Transverse colon (tissue), 4 donors: ENCODE data around the gene MRPS11. TPM values are rescaled to one million over a fixed set of nuclear protein-coding genes. Genes with fewer than 3 reads are reported as not detected.
"Not testable (repeated sequence)": the region's sequence is repeated elsewhere in the genome, so short reads cannot be mapped to it uniquely, and the experiment has no call there.

Experiments used
- DNase-seq: peaks from one replicate; pipeline ENCODE4 v3.0.0-alpha.2; 2019
- H3K27ac ChIP-seq, 4 donors: fragments of 200-600 bp; sonication (generic); 2 replicates each; pipeline ENCODE4 v1.5.1; 2016 to 2018; ENCODE audit warnings: inconsistent platforms in 4 of 4
- H3K27me3 ChIP-seq: fragments of 200-600 bp; sonication (generic); 2 replicates; pipeline ENCODE4 v1.5.1; 2017; ENCODE audit warnings: inconsistent platforms
- H3K36me3 ChIP-seq, 4 donors: fragments of 200-600 bp; sonication (generic); 2 replicates each; pipeline ENCODE4 v1.5.1; 2017 to 2019; ENCODE audit warnings: inconsistent platforms in 4 of 4
- H3K4me1 ChIP-seq, 4 donors: fragments of 200-600 bp; sonication (generic); 2 replicates each; pipeline ENCODE4 v1.5.1; 2017 to 2020; ENCODE audit warnings: inconsistent platforms in 4 of 4
- H3K4me3 ChIP-seq, 4 donors: fragments of 200-600 bp; sonication (generic); 1 replicate in 1 of 4; 2 replicates in 3 of 4; pipeline versions ENCODE4 v1.5.1 to v1.6.1; 2017 to 2019; ENCODE audit warnings: inconsistent platforms in 4 of 4
- H3K9me3 ChIP-seq, 2 donors: fragments of 200-600 bp; sonication (generic); 2 replicates each; pipeline ENCODE4 v1.5.1; 2017 to 2019; ENCODE audit warnings: inconsistent platforms in 2 of 2
- CTCF ChIP-seq, 5 experiments: fragments of 200-600 bp in 3 of 5; fragments of 450-650 bp in 2 of 5; sonication (generic) in 3 of 5; IDR thresholded peaks; 1 replicate in 2 of 5; 2 replicates in 3 of 5; pipeline ENCODE4 v1.5.1; 2016 to 2017; ENCODE audit warnings: antibody characterized with exemption in 5 of 5, inconsistent platforms in 3 of 5, mild to moderate bottlenecking in 2 of 5, moderate library complexity in 1 of 5
- EP300 ChIP-seq: sonication (generic); formaldehyde crosslinking; IDR thresholded peaks from one replicate; pipeline ENCODE4 v1.6.1; 2017; ENCODE audit warnings: antibody characterized with exemption, low read depth
- POLR2A ChIP-seq: fragments of 450-650 bp; IDR thresholded peaks from one replicate; pipeline ENCODE4 v1.6.1; 2016; ENCODE audit warnings: antibody characterized with exemption, mild to moderate bottlenecking, moderate library complexity
- POLR2AphosphoS5 ChIP-seq, 3 donors: sonication (generic); formaldehyde crosslinking; IDR thresholded peaks; one replicate each; pipeline ENCODE4 v1.6.1; 2016; ENCODE audit warnings: antibody characterized with exemption in 3 of 3
- WGBS, 2 donors: methylation state at CpG; one replicate each; pipeline ENCODE4 v1.1.5; 2018; ENCODE audit warnings: low coverage in 1 of 2; 5-methylcytosine and 5-hydroxymethylcytosine counted together
- in situ Hi-C, 4 donors: fragments of 200-750 bp; cut with MboI; loops; one replicate each; pipeline versions ENCODE4 v1.15.0 to v1.15.1; 2017; ENCODE audit warnings: low sequenced_read_pairs in 3 of 4, low pct_ligation_motif_present in 1 of 4, low pct_unique_long_range_greater_than_20kb in 1 of 4
- intact Hi-C: fragments of 100-400 bp; cut with DNase I; formaldehyde crosslinking; loops from one replicate; pipeline ENCODE4 v1.15.1; 2023; ENCODE audit warnings: low total_unique reads
- total RNA-seq, 4 donors: library from RNA; depleted of rRNA; stranded (reverse); fragments of >200 nt; gene quantifications; one replicate each; pipeline ENCODE4 v1.1.0, GENCODE V29; 2016

The MRPS11 gene
- total RNA-seq, 4 donors from 2014 or later = 19.5 to 52.8 (median 39.4) TPM

GRCh38 chr15:88513195-88513594, 45.7 kb downstream of the MRPS11 start:
- Histone ChIP-seq H3K4me3 (no peak overlapping the region), H3K36me3 (no peaks in the 10 kb centered on the region), H3K9me3 (no peaks in the 10 kb centered on the region), H3K4me1 (peaks cover 0 to 4% (median 0%) of the 10 kb centered on the region in 4 donors), H3K27me3 (no peaks in the 10 kb centered on the region), H3K27ac (no peak overlapping the region)
- intact Hi-C loops (no loop called here), in situ Hi-C loops (no loop called here)
- no peak for TF ChIP-seq CTCF (IDR thresholded peaks at IDR 0.05)
- no peak for TF ChIP-seq POLR2A
- no peak for TF ChIP-seq POLR2AphosphoS5 (IDR thresholded peaks at IDR 0.05)
- no peak for TF ChIP-seq EP300
- no peak for DNase-seq
- 55 to 63% methylated on average over 4 to 5 of the region's 5 CpGs for WGBS, 2 donors

DNA sequence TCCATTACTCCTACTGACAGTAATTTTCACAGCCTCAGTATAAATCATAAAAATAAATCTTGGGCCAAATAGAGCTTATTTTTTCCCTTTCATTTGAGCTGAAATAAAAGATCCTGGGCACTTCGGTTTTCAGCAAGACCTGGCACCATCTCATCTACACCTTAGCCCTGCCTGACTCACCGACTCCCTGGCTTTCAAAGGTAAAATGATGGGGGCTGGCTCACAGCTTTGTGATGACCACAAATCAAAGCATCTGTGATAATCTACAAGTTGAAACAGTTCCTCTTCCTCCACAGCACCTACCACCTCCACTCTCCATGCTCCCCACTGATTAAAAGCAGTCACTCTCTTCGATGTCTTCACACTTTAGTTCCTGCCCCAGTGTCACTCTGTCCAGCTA, 51.4 kb downstream of the MRPS11 start:
- DNase-seq = no peak
- in situ Hi-C loops (no loop called here), intact Hi-C loops (no loop called here)
- no peaks in the 10 kb centered on the region for H3K36me3 ChIP-seq
- no peak overlapping the region for H3K4me3 ChIP-seq
- no peak overlapping the region for H3K27ac ChIP-seq
- H3K27me3 ChIP-seq = no peaks in the 10 kb centered on the region
- no peaks in the 10 kb centered on the region for H3K9me3 ChIP-seq
- no peak for TF ChIP-seq CTCF (IDR thresholded peaks at IDR 0.05)
- no peak for TF ChIP-seq POLR2A
- no peak for TF ChIP-seq EP300
- no peak for TF ChIP-seq POLR2AphosphoS5 (IDR thresholded peaks at IDR 0.05)
- WGBS, 2 donors = 85 to 92% methylated on average over 3 of the region's 3 CpGs
- no peaks in the 10 kb centered on the region for H3K4me1 ChIP-seq

DNA sequence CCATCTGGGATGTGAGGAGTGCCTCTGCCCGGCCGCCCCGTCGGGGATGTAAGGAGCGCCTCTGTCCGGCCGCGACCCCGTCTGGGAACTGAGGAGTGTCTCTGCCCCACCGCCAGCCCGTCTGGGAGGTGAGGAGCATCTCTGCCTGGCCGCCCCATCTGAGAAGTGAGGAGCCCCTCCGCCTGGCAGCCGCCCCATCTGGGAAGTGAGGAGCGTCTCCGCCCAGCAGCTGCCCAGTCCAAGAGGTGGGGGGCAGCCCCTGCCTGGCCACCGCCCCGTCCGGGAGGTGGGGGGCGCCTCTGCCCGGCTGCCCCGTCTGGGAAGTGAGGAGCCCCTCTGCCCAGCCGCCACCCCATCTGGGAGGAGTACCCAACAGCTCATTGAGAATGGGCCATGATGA, 56.6 kb downstream of the MRPS11 start:
- H3K27me3 ChIP-seq, H3K4me1 ChIP-seq, in situ Hi-C loops, H3K9me3 ChIP-seq, H3K27ac ChIP-seq, DNase-seq, H3K4me3 ChIP-seq, intact Hi-C loops: not testable (repeated sequence)
- peaks cover 0 to 32% (median 9%) of the 10 kb centered on the region in 4 donors for H3K36me3 ChIP-seq
- 99% methylated on average over 16 of the region's 23 CpGs; no CpG with 5 or more reads in 1 of the 2 donors for WGBS, 2 donors

DNA sequence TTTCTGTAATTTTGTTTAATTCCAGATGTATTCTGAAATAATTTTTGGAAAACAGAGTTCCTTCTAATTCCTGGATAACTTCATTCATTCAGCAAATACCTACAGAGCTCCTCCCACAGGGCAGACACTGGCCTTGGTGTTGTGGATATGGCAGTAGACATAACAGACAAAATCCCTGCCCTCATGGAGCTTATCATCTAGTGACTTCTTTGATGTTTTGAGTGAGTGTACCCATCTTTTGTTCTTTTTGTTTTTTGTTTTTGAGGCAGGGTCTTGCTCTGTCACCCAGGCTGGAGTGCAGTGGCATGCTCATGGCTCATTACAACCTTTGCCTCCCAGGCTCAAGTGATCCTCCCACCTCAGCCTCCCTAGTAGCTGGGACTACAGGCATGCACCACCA, 57.9 kb downstream of the MRPS11 start:
- H3K4me3 ChIP-seq = no peak overlapping the region

More for the DNA sequence above, 57.9 kb downstream of the MRPS11 start:
- TF ChIP-seq EP300 (no peak), POLR2A (no peak), POLR2AphosphoS5 (IDR thresholded peaks at IDR 0.05) (no peak), CTCF (IDR thresholded peaks at IDR 0.05) (no peak)
- intact Hi-C loops (no loop called here), in situ Hi-C loops (no loop called here)
- DNase-seq = no peak
- no peaks in the 10 kb centered on the region for H3K4me1 ChIP-seq
- H3K36me3 ChIP-seq = peaks cover 0 to 39% (median 11%) of the 10 kb centered on the region in 4 donors
- H3K27ac ChIP-seq = no peak overlapping the region
- no peaks in the 10 kb centered on the region for H3K9me3 ChIP-seq
- no peaks in the 10 kb centered on the region for H3K27me3 ChIP-seq
